B cell (primary cell): ENCODE measurements around the gene STARD3. TPM values are rescaled to one million over a fixed set of nuclear protein-coding genes. Genes with fewer than 3 reads are reported as not detected.

Source experiments
- ATAC-seq: fragments of 200-7000 bp; cut with Tn5 transposase; one replicate; pipeline ENCODE4 v1.10.0; 2021; ENCODE audit warnings: low read depth, mild to moderate bottlenecking, moderate number of reproducible peaks, moderate library complexity
- CTCF ChIA-PET: fragments of 350-600 bp; sonication (Branson Sonifier 250); formaldehyde crosslinking; loops from one replicate; lab custom pipeline; 2021; ENCODE audit warnings: antibody characterized with exemption, inconsistent platforms; lab: Charles Lee
- POLR2A ChIA-PET: fragments of 350-600 bp; sonication (Branson Sonifier 250); formaldehyde crosslinking; loops from one replicate; lab custom pipeline; 2021; ENCODE audit warnings: antibody characterized with exemption; lab: Charles Lee
- DNase-seq: peaks from one replicate; pipeline ENCODE4 v3.0.0; 2013
- H2AFZ ChIP-seq: 2 replicates; pipeline ENCODE4 v1.6.1; 2012; ENCODE audit warnings: mild to moderate bottlenecking, low read depth, low read length; ENCODE audit not compliant: insufficient read depth, poor library complexity, severe bottlenecking
- H3K27ac ChIP-seq, 2 donors: 1 replicate in 1 of 2; 2 replicates in 1 of 2; pipeline ENCODE4 v1.5.1; 2012 to 2013; ENCODE audit warnings: low read length in 2 of 2, mild to moderate bottlenecking in 2 of 2, moderate library complexity in 1 of 2
- H3K27me3 ChIP-seq, 4 experiments: fragments of 200-600 bp in 1 of 4; sonication (generic) in 1 of 4; replicated peaks in 1 of 4; 1 replicate in 2 of 4; 2 replicates in 2 of 4; pipeline versions ENCODE4 v1.6.1 to v1.7.0; 2013 to 2016; ENCODE audit warnings: low read length in 3 of 4, mild to moderate bottlenecking in 2 of 4, mixed read lengths in 1 of 4, moderate library complexity in 1 of 4; ENCODE audit not compliant: insufficient read depth in 4 of 4, control insufficient read depth in 3 of 4; ENCODE audit errors: control extremely low read depth in 1 of 4
- H3K36me3 ChIP-seq, 2 experiments: replicated peaks in 1 of 2; 1 replicate in 1 of 2; 2 replicates in 1 of 2; pipeline versions ENCODE4 v1.6.1 to v1.7.1; 2013; ENCODE audit warnings: low read length in 1 of 2; ENCODE audit not compliant: insufficient read depth in 2 of 2, control insufficient read depth in 1 of 2; ENCODE audit errors: control extremely low read depth in 1 of 2, extremely low read depth in 1 of 2
- H3K4me1 ChIP-seq, 2 donors: fragments of 200-600 bp in 1 of 2; sonication (generic) in 1 of 2; 1 replicate in 1 of 2; 2 replicates in 1 of 2; pipeline versions ENCODE4 v1.5.1 to v1.6.1; 2013 to 2017; ENCODE audit warnings: low read length in 2 of 2; ENCODE audit not compliant: control insufficient read depth in 2 of 2, insufficient read depth in 2 of 2
- H3K4me2 ChIP-seq: replicated peaks from 2 replicates; pipeline ENCODE3; 2012; ENCODE audit warnings: mild to moderate bottlenecking, low read depth, low read length; ENCODE audit not compliant: poor library complexity, severe bottlenecking
- H3K4me3 ChIP-seq, 5 experiments: fragments of 200-600 bp in 1 of 5; sonication (generic) in 1 of 5; 1 replicate in 3 of 5; 2 replicates in 2 of 5; pipeline versions ENCODE4 v1.5.1 to v1.7.0; 2011 to 2016; ENCODE audit warnings: low read length in 4 of 5, mild to moderate bottlenecking in 4 of 5, low read depth in 2 of 5, control low read depth in 1 of 5, moderate library complexity in 1 of 5; ENCODE audit not compliant: insufficient read depth in 1 of 5; ENCODE audit errors: control extremely low read depth in 1 of 5, extremely low read depth in 1 of 5
- H3K79me2 ChIP-seq: fragments of 200-600 bp; sonication (generic); one replicate; pipeline ENCODE4 v1.6.0; 2016; ENCODE audit warnings: low read length; ENCODE audit not compliant: control insufficient read depth, insufficient read depth
- H3K9ac ChIP-seq: fragments of 200-600 bp; sonication (generic); 2 replicates; pipeline ENCODE4 v1.6.1; 2017; ENCODE audit warnings: mild to moderate bottlenecking, low read length, moderate library complexity
- H3K9me3 ChIP-seq, 3 donors: one replicate each; pipeline versions ENCODE4 v1.6.1 to v1.7.1; 2013; ENCODE audit warnings: low read length in 2 of 3; ENCODE audit not compliant: control insufficient read depth in 2 of 3, insufficient read depth in 1 of 3; ENCODE audit errors: control extremely low read depth in 1 of 3
- H4K20me1 ChIP-seq: 2 replicates; pipeline ENCODE4 v1.6.0; 2012; ENCODE audit warnings: mild to moderate bottlenecking, low read length; ENCODE audit not compliant: insufficient read depth, control insufficient read depth, poor library complexity, severe bottlenecking
- H3K27ac Mint-ChIP-seq: one replicate; pipeline ENCODE4 v1.8.0; 2021; ENCODE audit warnings: mixed read lengths
- H3K27me3 Mint-ChIP-seq: one replicate; pipeline ENCODE4 v1.8.0; 2021; ENCODE audit warnings: mixed read lengths
- H3K4me1 Mint-ChIP-seq: one replicate; pipeline ENCODE4 v1.8.0; 2021; ENCODE audit warnings: mixed read lengths
- H3K4me3 Mint-ChIP-seq: one replicate; pipeline ENCODE4 v1.8.0; 2021; ENCODE audit warnings: mixed read lengths
- H3K9me3 Mint-ChIP-seq: one replicate; pipeline ENCODE4 v1.8.0; 2022; ENCODE audit warnings: mixed read lengths; ENCODE audit not compliant: insufficient read depth
- CTCF ChIP-seq: fragments of 200-600 bp; IDR thresholded peaks from one replicate; pipeline ENCODE4 v1.8.0; 2022; ENCODE audit warnings: antibody characterized with exemption, mild to moderate bottlenecking
- EZH2 ChIP-seq: IDR thresholded peaks from 2 replicates; pipeline ENCODE4 v1.6.1; 2012; ENCODE audit warnings: borderline replicate concordance, low read depth, mild to moderate bottlenecking, moderate library complexity, low read length; ENCODE audit not compliant: insufficient read depth, poor library complexity, severe bottlenecking
- WGBS: methylation state at CpG from one replicate; pipeline ENCODE4 v1.1.5; 2013; ENCODE audit warnings: missing lambda C conversion rate; ENCODE audit not compliant: insufficient coverage; 5-methylcytosine and 5-hydroxymethylcytosine counted together
- intact Hi-C: fragments of 100-400 bp; cut with micrococcal nuclease; formaldehyde crosslinking; loops from one replicate; pipeline ENCODE4 v1.10.0; 2022
- polyA plus RNA-seq: library from polyadenylated mRNA; depleted of rRNA; stranded (reverse); fragments of >200 nt; gene quantifications from 2 replicates; pipeline ENCODE4 v1.2.3, GENCODE V29; 2012
- total RNA-seq, 2 donors: library from RNA; stranded (reverse); fragments of 120-200 nt in 1 of 2; gene quantifications; 1 replicate in 1 of 2; 2 replicates in 1 of 2; pipeline versions ENCODE4 v1.2.3 to v1.2.4, GENCODE V29; 2013 to 2022

STARD3 gene
- total and polyA plus RNA-seq, 2 donors (not counting 1 experiment from before 2014, with no cell fraction given) = 93.1 to 231 TPM

DNA sequence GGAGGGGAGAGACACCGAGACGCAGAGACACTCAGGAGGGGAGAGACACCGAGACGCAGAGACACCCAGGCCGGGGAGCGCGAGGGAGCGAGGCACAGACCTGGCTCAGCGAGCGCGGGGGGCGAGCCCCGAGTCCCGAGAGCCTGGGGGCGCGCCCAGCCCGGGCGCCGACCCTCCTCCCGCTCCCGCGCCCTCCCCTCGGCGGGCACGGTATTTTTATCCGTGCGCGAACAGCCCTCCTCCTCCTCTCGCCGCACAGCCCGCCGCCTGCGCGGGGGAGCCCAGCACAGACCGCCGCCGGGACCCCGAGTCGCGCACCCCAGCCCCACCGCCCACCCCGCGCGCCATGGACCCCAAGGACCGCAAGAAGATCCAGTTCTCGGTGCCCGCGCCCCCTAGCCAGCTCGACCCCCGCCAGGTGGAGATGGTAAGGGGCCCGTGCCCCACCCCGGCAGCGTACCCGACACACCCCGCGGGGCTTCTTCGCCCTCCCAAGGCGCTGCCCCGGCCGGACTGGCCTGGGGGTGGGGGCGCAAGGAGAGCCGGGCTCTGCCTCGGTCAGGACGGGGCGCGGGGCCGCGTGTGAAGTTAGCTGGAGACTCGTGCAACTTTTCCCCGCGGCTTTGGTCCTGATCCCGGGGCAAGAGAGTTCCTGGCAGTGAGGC, 9.8 kb upstream of the STARD3 start:
- ATAC-seq = no peak
- H3K4me3 Mint-ChIP-seq = peak overlapping the region; percentile 68

More for the DNA sequence above, 9.8 kb upstream of the STARD3 start:
- WGBS = 12% methylated on average over 72 of the region's 72 CpGs
- Histone ChIP-seq H3K9me3 (no peaks in the 10 kb centered on the region), H3K79me2 (peaks cover 7% of the 10 kb centered on the region), H3K4me2 (peak overlapping the region; percentile 86), H3K27ac (no peak overlapping the region), H3K36me3 (no peaks in the 10 kb centered on the region), H3K4me1 (peaks cover 28 to 31% of the 10 kb centered on the region in 2 donors), H4K20me1 (no peaks in the 10 kb centered on the region), H3K4me3 (peak overlapping the region in 4 of 5 experiments; percentile 28 to 37 (median 34)), H3K9ac (peak overlapping the region; percentile 41), H2AFZ (peak overlapping the region; percentile 65), H3K27me3 (peaks cover 0 to 61% (median 17%) of the 10 kb centered on the region in 4 experiments)
- intact Hi-C loops = no loop called here
- Mint-ChIP-seq H3K9me3 (no peaks in the 10 kb centered on the region), H3K4me1 (peaks cover 35% of the 10 kb centered on the region), H3K27ac (no peak overlapping the region), H3K27me3 (peaks cover 30% of the 10 kb centered on the region)
- ChIA-PET POLR2A (interaction anchor here (1.0 to 1.8 kb wide), 2 partner anchors 61 to 128 kb away, joined by 3 to 4 read pairs; partner anchors contain the start of gene PGAP3), CTCF (interaction anchor here (0.6 to 1.9 kb wide), 3 partner anchors 12 to 662 kb away, joined by 3 to 12 read pairs (median 4); no protein-coding TSS in a partner anchor)
- peak; percentile 51 for DNase-seq
- TF ChIP-seq EZH2 (peak; percentile 87), CTCF (no peak)
